HG02623 (cell line): ENCODE measurements around the gene GSTA2.
"Not testable (repeated sequence)": the region's sequence is repeated elsewhere in the genome, so short reads cannot be mapped to it uniquely, and the experiment has no call there.

Experiments used
- ATAC-seq: cut with Tn5 transposase; IDR thresholded peaks from one replicate; pipeline ENCODE4 v1.9.1; 2021; ENCODE audit warnings: moderate library complexity; ENCODE audit not compliant: unreplicated experiment

The GSTA2 gene

GRCh38 chr6:52763322-52763916, at the start of gene GSTA2:
TSS of gene GSTA2 (minus strand) at chr6:52763475. CDS start at chr6:52757947, 5,528 bp downstream.
- ATAC-seq: not testable (repeated sequence)

DNA sequence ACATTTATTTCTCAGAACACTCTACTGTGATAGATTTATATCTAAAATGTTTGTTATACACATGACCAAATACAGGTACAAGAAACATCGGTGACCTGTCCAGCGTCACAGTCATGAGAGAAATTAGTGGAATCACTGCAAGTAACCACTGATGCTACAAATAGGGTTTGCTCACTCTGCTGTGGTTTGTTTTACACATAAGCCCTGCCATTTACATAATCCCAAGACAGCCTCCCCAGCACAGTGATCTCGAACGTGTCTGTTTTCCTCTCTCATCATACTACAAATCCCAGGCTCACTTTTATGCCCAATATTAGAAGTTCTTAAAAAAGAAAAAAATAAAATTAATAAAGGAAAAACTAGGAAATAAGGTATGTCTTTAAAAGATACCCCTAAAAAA, 46.5 kb upstream of the GSTA2 start:
- ATAC-seq: not testable (repeated sequence)

GRCh38 chr6:52808660-52809059, 45.4 kb upstream of the GSTA2 start:
- no peak for ATAC-seq

DNA sequence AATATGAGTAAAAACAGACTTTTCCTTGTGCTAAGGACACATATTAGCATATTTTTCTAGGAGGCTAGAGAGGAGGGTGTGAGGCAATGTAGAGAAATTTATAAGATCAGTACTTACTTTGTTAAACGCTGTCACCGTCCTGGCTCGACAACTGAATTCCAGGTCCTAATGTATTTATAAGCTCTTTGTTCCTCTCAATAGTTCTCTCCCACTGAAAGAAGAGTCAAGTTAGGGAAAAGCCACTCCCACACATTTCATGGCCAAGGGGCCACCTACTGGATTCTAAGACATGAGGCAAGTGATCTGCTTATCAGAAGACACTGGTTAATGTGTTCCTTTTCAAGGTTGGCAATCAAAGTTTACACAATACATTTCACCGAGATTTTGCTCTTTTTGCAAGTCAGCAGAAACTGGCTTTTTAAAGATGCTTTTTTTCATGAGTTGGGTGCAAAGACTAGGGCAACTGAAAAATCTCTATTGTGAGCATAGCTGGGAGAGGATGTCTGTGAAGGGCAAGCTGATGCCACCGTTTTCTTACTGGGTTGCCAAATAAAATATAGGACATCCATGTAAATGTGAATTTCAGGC, 40.5 kb upstream of the GSTA2 start, which contains the start of gene GSTA1:
Gene GSTA1 (minus strand): TSS at position 149 of the 588 bp plus-strand sequence. CDS start 4,549 bp downstream, outside the sequence.
- not testable (repeated sequence) for ATAC-seq

DNA sequence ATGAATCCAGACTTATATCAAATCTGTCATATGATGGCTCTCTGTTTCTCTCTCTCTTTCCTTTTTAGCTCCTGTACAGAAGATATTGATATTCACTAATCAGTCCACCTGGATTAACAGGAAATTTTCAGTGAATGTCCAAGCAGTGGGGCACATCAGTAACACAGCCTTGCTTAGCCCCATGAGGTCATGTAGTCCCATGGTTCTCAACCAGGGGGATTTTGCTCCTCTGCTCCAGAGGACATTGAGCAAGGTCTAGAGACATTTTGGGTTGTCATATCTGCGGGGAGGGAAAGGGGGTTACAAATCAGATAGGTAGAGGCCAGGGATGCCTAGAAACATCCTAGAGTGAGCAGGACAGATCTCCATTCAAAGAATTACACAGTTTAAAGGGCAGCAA, 39.5 kb upstream of the GSTA2 start:
- no peak for ATAC-seq

- ATAC-seq: no peak
Observed at GRCh38 chr6:52801188-52801841, 38.0 kb upstream of the GSTA2 start.

GRCh38 chr6:52799272-52799671, 36.0 kb upstream of the GSTA2 start:
- not testable (repeated sequence) for ATAC-seq

DNA sequence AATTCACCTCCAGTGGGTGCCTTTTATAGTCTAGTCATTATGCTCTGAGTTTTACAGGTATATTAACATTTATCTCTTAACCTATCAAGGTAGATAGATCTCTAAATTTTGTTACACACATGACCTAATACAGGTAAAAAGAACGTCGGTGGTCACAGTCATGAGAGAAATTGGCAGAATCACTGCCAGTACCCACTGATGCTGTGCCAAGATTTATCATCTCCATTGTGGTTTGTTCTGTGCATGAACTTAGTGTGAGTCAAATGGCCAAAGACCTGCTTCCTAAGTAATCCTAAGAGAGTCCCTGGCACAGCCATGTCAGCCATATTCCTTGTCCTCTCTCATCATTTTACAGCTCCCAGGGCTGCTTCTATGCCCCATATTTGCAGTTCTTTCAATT, 31.1 kb upstream of the GSTA2 start:
- ATAC-seq: not testable (repeated sequence)

DNA sequence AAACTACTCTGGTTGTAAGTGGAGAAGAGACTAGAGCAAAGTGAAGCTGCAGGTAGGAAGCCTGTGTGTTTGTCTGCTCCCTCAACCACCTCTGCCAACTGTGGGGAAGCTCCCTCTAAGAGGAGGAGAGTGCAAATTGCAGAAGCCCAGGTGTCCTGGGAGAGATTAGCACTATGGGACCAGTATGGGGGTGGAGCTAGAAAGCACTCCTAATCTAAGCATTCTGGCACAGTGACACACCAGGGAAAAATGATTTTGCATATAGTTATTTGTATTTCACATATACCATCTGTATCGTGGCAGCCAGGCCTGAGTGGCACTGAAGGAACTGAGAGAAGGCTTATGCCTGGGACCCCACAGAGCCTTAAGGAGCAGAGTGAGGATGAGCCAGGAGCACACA, 27.6 kb upstream of the GSTA2 start:
- no peak for ATAC-seq

GRCh38 chr6:52789658-52790057, 26.4 kb upstream of the GSTA2 start:
- ATAC-seq: not testable (repeated sequence)

DNA sequence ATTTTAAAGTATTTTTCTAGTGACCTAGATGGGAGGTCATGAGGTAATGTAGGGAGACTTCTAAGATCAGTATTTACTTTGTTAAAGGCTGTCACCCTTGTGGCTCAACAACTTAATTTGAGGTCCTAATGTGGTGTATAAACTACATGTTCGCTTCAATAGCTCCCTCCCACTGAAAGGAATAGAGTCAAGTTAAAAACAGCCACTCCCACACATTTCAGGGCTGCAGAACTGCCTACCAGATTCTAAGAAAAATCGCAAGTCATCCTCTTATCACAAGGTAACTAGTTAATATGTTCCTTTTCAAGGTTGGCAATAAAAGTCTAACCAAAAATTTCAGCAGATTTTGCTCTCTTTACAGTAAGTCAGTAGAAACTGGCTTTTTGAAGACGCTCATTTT, 25.2 kb upstream of the GSTA2 start:
- ATAC-seq: no peak

DNA sequence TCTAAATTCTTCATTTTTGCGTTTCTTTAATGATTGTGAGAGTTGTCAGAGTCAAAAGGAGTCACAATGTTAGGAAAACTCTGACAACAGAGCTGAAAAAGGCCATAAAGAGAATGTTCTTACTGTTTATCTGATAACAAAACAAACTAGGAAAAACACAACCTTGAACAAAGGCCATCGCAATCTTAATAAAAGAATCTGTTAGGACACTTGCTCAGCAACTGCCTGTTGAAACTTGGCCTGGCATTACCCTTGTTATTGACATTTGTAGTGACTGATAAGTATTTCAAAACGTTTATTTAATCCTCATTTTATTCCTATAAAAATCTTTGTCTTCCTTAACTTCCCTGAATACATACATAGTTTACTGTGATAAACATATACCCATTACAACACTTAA, 24.6 kb upstream of the GSTA2 start:
- ATAC-seq: no peak

- ATAC-seq: no peak
Observed at GRCh38 chr6:52786249-52786956, 23.1 kb upstream of the GSTA2 start.

DNA sequence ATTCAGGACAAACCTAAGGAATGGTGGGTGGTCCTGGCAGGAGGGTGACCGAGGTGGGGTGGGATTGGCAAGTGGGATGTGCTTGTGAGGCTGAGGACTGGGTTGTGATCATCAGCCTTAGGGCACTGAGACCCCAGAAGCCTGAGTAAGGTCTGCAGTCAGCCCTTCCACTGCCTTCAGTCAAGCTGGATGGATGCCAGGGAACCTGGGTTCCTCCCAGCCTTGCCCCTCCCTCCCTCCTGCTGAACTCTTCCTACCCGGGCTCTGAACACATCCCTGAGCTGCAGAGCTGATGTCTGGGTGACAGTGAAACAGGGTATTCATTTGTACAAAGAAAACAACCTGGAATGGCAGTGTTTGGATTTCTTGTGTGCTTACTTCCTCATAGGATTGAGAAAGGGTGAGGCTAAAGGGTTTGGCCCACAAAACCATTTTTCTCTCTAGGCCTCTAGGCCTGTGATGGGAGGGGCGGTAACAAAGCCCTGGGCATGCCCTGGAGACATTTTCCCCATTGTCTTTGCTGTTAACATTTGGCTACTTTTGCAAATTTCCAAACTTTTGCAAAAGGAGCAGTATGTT, 19.5 kb upstream of the GSTA2 start:
- ATAC-seq: not testable (repeated sequence)

DNA sequence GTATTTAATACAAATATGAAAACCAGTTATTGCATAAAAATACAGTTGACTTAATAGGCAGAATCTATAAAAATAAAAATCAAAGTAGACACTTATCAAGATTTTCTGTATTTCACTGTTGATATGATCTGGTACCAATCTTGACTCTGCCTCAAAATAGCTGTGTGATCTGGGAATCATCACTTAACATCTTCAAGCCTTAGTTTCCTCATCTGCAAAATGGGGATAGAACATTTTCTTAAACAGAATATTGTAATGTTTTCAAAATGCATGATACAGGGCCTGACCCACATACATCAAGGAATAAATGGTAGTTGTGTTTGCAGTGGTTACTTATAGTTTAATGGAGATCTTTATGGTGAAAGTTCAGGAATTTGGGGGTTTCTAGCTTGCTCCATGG, 18.9 kb upstream of the GSTA2 start:
- not testable (repeated sequence) for ATAC-seq

DNA sequence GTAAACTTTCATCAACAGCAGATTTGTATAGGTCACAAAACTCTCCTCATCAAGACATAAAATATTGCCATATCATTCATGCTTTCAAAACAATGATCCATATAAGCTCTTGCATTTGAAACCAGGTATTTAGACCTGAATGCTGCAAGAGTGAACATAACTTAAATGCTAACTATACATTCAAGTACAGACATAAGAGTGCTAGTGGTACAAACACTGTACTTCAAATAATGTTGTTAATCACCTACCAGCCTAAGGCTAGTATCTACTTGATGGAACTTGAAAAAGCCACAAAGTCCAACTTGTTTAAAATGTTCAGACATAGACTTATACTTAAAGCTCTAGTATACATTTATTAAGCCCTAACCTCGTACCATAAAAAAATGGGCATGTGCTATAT, 16.0 kb upstream of the GSTA2 start:
- ATAC-seq: no peak

DNA sequence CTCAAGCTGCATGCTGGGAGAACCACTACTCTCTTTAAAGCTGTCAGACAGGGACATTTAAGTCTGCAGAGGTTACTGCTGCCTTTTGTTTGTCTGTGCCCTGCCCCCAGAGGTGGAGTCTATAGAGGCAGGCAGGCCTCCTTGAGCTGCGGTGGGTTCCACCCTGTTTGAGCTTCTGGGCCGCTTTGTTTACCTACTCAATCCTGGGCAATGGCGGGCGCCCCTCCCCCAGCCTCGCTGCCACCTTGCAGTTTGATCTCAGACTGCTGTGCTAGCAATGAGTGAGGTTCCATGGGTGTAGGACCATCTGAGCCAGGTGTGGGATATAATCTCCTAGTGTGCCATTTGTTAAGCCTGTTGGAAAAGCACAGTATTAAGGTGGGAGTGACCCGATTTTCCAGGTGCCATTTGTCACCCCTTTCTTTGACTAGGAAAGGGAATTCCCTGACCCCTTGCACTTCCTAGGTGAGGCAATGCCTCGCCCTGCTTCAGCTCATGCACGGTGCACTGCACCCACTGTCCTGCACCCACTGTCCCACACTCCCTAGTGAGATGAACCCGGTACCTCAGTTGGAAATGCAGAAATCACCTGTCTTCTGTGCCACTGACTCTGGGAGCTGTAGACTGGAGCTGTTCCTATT, 13.6 kb upstream of the GSTA2 start:
- not testable (repeated sequence) for ATAC-seq

DNA sequence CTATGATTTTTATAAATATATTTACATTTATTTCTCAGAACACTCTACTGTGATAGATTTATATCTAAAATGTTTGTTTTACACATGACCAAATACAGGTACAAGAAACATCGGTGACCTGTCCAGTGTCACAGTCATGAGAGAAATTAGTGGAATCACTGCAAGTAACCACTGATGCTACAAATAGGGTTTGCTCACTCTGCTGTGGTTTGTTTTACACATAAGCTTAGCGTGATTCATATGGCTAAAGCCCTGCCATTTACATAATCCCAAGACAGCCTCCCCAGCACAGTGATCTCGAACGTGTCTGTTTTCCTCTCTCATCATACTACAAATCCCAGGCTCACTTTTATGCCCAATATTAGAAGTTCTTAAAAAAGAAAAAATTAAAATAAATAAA, 6.1 kb upstream of the GSTA2 start:
- not testable (repeated sequence) for ATAC-seq

DNA sequence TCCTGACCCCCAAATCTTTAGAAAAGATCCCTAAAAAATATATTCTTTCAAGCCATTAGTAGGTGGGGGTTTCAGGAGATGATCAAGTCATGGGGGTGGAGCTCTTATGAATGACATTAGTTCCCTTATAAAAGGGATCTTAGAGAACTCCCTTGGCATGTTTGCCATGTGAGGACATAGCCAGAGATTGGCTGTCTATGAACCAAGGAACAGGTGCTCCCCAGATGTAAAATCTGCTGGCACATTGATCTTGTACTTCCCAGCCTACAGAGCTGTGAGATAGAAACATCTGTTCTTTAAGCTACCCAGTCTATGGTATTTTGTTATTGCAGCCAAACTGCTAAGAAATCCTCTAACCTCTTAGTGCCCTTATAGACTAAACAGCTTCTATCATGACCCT, 4.4 kb upstream of the GSTA2 start:
- ATAC-seq: not testable (repeated sequence)

- ATAC-seq: not testable (repeated sequence)
Observed at GRCh38 chr6:52761673-52762491, 1.4 kb downstream of the GSTA2 start.
